SK-N-SH treated with all-trans-retinoic acid at 6 μM for 48 hours (cell line): ENCODE data around the gene EXOC3L2.

ENCODE experiments used
- ATAC-seq: fragments of 200-7000 bp; cut with Tn5 transposase; 3 replicates; pipeline ENCODE4 v1.9.1; 2020; ENCODE audit warnings: mild to moderate bottlenecking, moderate library complexity
- ARNTL ChIP-seq: fragments of 450-650 bp; formaldehyde crosslinking; IDR thresholded peaks from 2 replicates; pipeline ENCODE4 v1.5.0; 2020; ENCODE audit warnings: low read depth, mild to moderate bottlenecking, moderate library complexity, borderline replicate concordance
- CSDC2 ChIP-seq: fragments of 250-450 bp; sonication (Bioruptor Pico); IDR thresholded peaks from 2 replicates; pipeline ENCODE4 v1.5.0; 2020; ENCODE audit warnings: mild to moderate bottlenecking, moderate library complexity
- CSRNP3 ChIP-seq: fragments of 250-450 bp; sonication (Bioruptor Pico); IDR thresholded peaks from 2 replicates; pipeline ENCODE4 v1.5.1; 2021; ENCODE audit warnings: mild to moderate bottlenecking, moderate library complexity
- ESRRG ChIP-seq: fragments of 250-450 bp; sonication (Bioruptor Pico); IDR thresholded peaks from 2 replicates; pipeline ENCODE4 v1.6.1; 2021; ENCODE audit warnings: mild to moderate bottlenecking
- GLIS3 ChIP-seq: fragments of 250-450 bp; sonication (Bioruptor Pico); IDR thresholded peaks from 2 replicates; pipeline ENCODE4 v1.5.0; 2020; ENCODE audit warnings: mild to moderate bottlenecking, moderate library complexity
- ISL1 ChIP-seq: fragments of 250-450 bp; sonication (Bioruptor Pico); IDR thresholded peaks from 2 replicates; pipeline ENCODE4 v2.1.2; 2022; ENCODE audit warnings: mild to moderate bottlenecking, moderate library complexity
- PATZ1 ChIP-seq: fragments of 250-450 bp; sonication (Bioruptor Pico); IDR thresholded peaks from 2 replicates; pipeline ENCODE4 v1.8.0; 2020; ENCODE audit warnings: mild to moderate bottlenecking, moderate library complexity, borderline replicate concordance
- PPARA ChIP-seq: fragments of 250-450 bp; sonication (Bioruptor Pico); IDR thresholded peaks from 2 replicates; pipeline ENCODE4 v1.5.0; 2020; ENCODE audit warnings: mild to moderate bottlenecking, borderline replicate concordance
- SNAI2 ChIP-seq: fragments of 250-450 bp; sonication (Bioruptor Pico); IDR thresholded peaks from 2 replicates; pipeline ENCODE4 v1.5.0; 2020; ENCODE audit warnings: mild to moderate bottlenecking, moderate library complexity
- TOX ChIP-seq: fragments of 250-450 bp; sonication (Bioruptor Pico); IDR thresholded peaks from 2 replicates; pipeline ENCODE4 v1.8.0; 2021; ENCODE audit warnings: mild to moderate bottlenecking, moderate library complexity, borderline replicate concordance
- TSHZ2 ChIP-seq: fragments of 250-450 bp; sonication (Bioruptor Pico); IDR thresholded peaks from 2 replicates; pipeline ENCODE4 v1.5.0; 2020; ENCODE audit warnings: mild to moderate bottlenecking, moderate library complexity
- ZC3H10 ChIP-seq: fragments of 250-450 bp; sonication (Bioruptor Pico); IDR thresholded peaks from 2 replicates; pipeline ENCODE4 v1.5.1; 2021; ENCODE audit warnings: mild to moderate bottlenecking, moderate library complexity
- ZFP3 ChIP-seq: fragments of 250-450 bp; sonication (Bioruptor Pico); IDR thresholded peaks from 2 replicates; pipeline ENCODE4 v1.5.0; 2020; ENCODE audit warnings: mild to moderate bottlenecking, moderate library complexity
- ZFP30 ChIP-seq: fragments of 450-650 bp; formaldehyde crosslinking; IDR thresholded peaks from 2 replicates; pipeline ENCODE4 v1.5.0; 2022; ENCODE audit warnings: mild to moderate bottlenecking, moderate library complexity
- ZNF565 ChIP-seq: fragments of 450-650 bp; formaldehyde crosslinking; conservative IDR thresholded peaks from 2 replicates; pipeline ENCODE4 v1.5.0; 2020; ENCODE audit warnings: low read depth, mild to moderate bottlenecking, moderate library complexity
- ZNF70 ChIP-seq: fragments of 450-650 bp; formaldehyde crosslinking; IDR thresholded peaks from 2 replicates; pipeline ENCODE4 v1.5.0; 2020; ENCODE audit warnings: mild to moderate bottlenecking, moderate library complexity
- ZNF8 ChIP-seq: fragments of 450-650 bp; formaldehyde crosslinking; IDR thresholded peaks from 2 replicates; pipeline ENCODE4 v1.5.0; 2020; ENCODE audit warnings: mild to moderate bottlenecking, moderate library complexity
- TF ChIP-seq, protein P1 (sequence below): fragments of 250-450 bp; sonication (Bioruptor Pico); IDR thresholded peaks from 2 replicates; pipeline ENCODE4 v1.5.1; 2020; ENCODE audit warnings: low read depth, mild to moderate bottlenecking, moderate library complexity

The EXOC3L2 gene

DNA sequence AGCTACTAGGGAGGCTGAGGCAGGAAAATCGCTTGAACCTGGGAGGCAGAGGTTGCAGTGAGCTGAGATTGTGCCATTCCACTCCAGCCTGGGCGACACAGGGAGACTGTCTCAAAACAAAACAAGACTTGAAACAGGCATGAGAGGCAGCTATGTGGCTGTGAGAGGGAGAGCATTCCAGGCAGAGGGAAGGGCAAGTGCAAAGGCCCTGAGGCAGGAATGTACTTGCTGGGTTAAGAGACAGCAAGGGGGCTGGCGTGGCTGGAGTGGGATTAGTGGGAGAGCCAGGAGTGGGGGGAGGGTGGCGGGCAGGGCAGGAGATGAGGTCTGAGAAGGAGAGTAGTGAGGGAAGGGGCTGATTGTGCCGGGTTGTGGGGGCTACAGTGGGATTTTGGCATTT, 21.3 kb downstream of the EXOC3L2 start (continued):
- TF ChIP-seq TSHZ2, result no peak
- no peak for TF ChIP-seq ZC3H10 (CRISPR knock-in tag)
- no peak for TF ChIP-seq ESRRG (CRISPR knock-in tag)
- TF ChIP-seq CSDC2 (CRISPR knock-in tag), result no peak
- TF ChIP-seq CSRNP3, result no peak
- TF ChIP-seq ZFP3 (CRISPR knock-in tag), result no peak
- no peak for TF ChIP-seq ZNF70
- TF ChIP-seq ZNF565, result no peak

DNA sequence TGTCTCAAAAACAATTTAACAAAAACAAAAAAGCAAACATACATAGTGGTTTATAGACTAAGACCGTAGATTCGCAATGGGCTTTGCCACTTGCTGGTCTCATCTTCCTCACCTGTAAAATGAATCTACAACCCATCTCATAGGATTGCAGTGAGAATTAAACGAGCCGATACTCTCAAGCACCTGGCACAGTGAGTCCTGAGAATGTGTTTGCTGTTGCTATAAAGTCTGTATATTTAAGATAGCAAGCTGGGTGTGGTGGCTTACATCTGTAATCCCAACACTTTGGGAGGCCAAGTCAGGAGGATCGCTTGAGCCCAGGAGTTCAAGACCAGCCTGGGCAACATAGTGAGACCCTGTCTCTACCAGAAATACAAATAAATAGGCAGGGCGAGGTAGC, 22.5 kb downstream of the EXOC3L2 start:
- no peak for TF ChIP-seq PPARA (CRISPR knock-in tag)
- ATAC-seq, result no peak

DNA sequence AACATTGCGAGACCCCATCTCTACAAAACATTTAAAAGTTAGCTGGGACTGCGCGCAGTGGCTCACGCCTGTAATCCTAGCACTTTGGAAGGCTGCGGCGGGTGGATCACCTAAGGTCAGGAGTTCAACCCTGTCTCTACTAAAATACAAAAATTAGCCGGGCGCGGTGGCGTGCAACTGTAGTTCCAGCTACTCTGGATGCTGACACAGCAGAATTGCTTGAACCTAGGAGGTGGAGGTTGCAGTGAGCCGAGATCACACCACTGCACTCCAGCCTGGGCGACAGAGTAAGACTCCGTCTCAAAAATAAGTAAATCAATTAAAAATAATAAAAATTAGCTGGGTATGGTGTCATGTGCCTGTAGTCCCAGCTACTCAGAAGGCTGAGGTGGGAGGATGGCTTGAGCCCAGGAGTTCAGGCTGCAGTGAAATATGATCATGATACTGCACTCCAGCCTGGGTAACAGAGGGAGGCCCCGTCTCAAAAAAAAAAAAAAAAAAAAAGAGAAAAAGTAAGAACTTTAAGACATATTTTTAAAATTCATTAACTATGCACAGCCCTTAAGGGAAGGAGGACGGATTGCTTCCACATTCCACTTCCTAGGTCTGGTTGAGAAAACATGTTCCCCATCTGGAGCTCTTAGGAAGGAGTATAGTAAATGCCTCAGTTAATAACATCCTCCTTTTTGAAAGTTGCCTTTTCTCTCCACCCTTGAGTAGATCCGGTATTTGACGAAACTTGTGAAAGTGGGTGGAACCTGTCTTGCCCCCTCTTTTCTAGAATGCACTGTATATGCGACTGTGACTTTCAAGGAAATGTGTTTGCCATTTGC, 26.1 kb downstream of the EXOC3L2 start:
- TF ChIP-seq ISL1 (CRISPR knock-in tag) (no peak), ZNF8 (CRISPR knock-in tag) (no peak), TOX (no peak), TSHZ2 (no peak), CSDC2 (CRISPR knock-in tag) (no peak)
- ATAC-seq, result no peak

DNA sequence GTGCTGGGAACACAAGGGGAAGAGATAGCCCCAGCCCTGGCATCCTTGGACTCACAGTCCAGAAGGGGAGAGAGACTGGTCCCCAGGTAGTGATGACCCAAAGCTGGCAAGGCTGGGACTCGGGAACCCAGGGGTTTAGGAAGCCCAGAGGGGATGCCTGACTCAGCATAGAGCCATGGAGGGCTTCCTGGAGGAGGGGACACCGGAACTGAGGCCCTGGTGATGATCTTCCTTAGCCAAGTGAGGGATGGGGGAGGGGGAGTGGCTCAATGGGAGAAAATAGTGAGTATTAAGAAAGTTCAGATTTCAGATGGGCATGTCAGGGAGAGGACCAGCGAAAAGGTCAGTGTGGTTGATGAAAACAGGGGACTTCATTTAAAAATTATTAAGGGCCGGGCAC, 26.8 kb downstream of the EXOC3L2 start:
- ATAC-seq, result no peak

DNA sequence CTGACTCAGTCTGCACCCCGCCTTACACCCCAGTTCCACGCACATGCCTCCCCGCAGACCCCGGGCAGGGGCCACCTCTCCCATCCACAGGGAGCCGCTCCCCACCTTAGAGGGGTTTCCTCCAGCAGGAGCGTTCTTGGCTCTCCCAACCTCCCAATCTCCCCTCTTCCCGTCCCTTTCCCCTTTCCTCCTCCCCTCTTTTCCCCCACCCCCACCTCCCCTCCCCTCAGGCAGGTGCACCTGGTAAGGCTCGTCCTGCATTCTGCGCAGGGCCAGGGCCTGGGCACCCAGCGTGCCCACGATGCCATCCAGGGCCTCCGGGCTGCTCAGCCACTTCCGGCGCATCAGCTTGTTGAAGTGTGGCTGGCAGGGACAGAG, 27.3 kb downstream of the EXOC3L2 start:
- no peak for ATAC-seq
- TF ChIP-seq ZNF70, result no peak
- TF ChIP-seq ZFP30, result no peak
- no peak for TF ChIP-seq PPARA (CRISPR knock-in tag)
- no peak for TF ChIP-seq ESRRG (CRISPR knock-in tag)
- TF ChIP-seq, protein P1, sequence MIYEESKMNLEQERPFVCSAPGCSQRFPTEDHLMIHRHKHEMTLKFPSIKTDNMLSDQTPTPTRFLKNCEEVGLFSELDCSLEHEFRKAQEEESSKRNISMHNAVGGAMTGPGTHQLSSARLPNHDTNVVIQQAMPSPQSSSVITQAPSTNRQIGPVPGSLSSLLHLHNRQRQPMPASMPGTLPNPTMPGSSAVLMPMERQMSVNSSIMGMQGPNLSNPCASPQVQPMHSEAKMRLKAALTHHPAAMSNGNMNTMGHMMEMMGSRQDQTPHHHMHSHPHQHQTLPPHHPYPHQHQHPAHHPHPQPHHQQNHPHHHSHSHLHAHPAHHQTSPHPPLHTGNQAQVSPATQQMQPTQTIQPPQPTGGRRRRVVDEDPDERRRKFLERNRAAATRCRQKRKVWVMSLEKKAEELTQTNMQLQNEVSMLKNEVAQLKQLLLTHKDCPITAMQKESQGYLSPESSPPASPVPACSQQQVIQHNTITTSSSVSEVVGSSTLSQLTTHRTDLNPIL (CRISPR knock-in tag), result no peak
- no peak for TF ChIP-seq SNAI2 (CRISPR knock-in tag)
- no peak for TF ChIP-seq TSHZ2
- TF ChIP-seq ZC3H10 (CRISPR knock-in tag), result no peak
- TF ChIP-seq GLIS3 (CRISPR knock-in tag), result no peak
- no peak for TF ChIP-seq ARNTL

More for the DNA sequence above, 26.8 kb downstream of the EXOC3L2 start:
- no peak for TF ChIP-seq ZNF8 (CRISPR knock-in tag)
- TF ChIP-seq PATZ1 (CRISPR knock-in tag), result no peak
- TF ChIP-seq GLIS3 (CRISPR knock-in tag), result no peak
- no peak for TF ChIP-seq ZNF565
